WTC11 (cell line): Measurements from ENCODE around the gene BEGAIN. TPM values are rescaled to one million over a fixed set of nuclear protein-coding genes. Genes with fewer than 3 reads are reported as not detected.

ENCODE experiments used
- ATAC-seq: fragments of 200-7000 bp; cut with Tn5 transposase; 2 replicates; pipeline ENCODE4 v1.10.0; 2021; ENCODE audit warnings: mild to moderate bottlenecking, moderate library complexity
- CTCF ChIA-PET: fragments of 300-600 bp; sonication (Branson Sonifier 250); formaldehyde crosslinking; loops from one replicate; lab custom pipeline; 2021; ENCODE audit warnings: antibody characterized with exemption; lab: Charles Lee
- POLR2A ChIA-PET: fragments of 350-600 bp; sonication (Branson Sonifier 250); formaldehyde crosslinking; loops from one replicate; lab custom pipeline; 2021; ENCODE audit warnings: antibody characterized with exemption; lab: Charles Lee
- DNase-seq: peaks from one replicate; pipeline ENCODE4 v3.0.0; 2021; ENCODE audit warnings: low spot score
- H3K27ac Mint-ChIP-seq: 2 replicates; pipeline ENCODE4 v1.8.0; 2021; ENCODE audit warnings: mixed read lengths
- H3K27me3 Mint-ChIP-seq: 2 replicates; pipeline ENCODE4 v1.8.0; 2021; ENCODE audit warnings: low read depth, mild to moderate bottlenecking, moderate library complexity, mixed read lengths
- H3K36me3 Mint-ChIP-seq: 2 replicates; pipeline ENCODE4 v1.8.0; 2021; ENCODE audit warnings: mixed read lengths
- H3K4me1 Mint-ChIP-seq: 2 replicates; pipeline ENCODE4 v1.8.0; 2022; ENCODE audit warnings: mixed read lengths
- H3K4me3 Mint-ChIP-seq: 2 replicates; pipeline ENCODE4 v1.8.0; 2021; ENCODE audit warnings: mild to moderate bottlenecking, moderate library complexity, mixed read lengths
- H3K9me3 Mint-ChIP-seq: 2 replicates; pipeline ENCODE4 v1.8.0; 2021; ENCODE audit warnings: mixed read lengths
- ETV6 ChIP-seq: sonication (generic); formaldehyde crosslinking; IDR thresholded peaks from 2 replicates; pipeline ENCODE4 v1.8.1; 2022; ENCODE audit warnings: mild to moderate bottlenecking, missing genetic modification reagents
- GTF2I ChIP-seq: fragments of 250-450 bp; sonication (Bioruptor Pico); conservative IDR thresholded peaks from 2 replicates; pipeline ENCODE4 v1.4.0; 2021; ENCODE audit warnings: mild to moderate bottlenecking
- SMAD4 ChIP-seq: sonication (generic); formaldehyde crosslinking; IDR thresholded peaks from 2 replicates; pipeline ENCODE4 v1.8.0; 2022; ENCODE audit warnings: mild to moderate bottlenecking, missing genetic modification reagents
- TP53 ChIP-seq: sonication (generic); formaldehyde crosslinking; IDR thresholded peaks from 2 replicates; pipeline ENCODE4 v1.8.1; 2023; ENCODE audit warnings: mild to moderate bottlenecking, missing genetic modification reagents
- ZNF138 ChIP-seq: sonication (generic); formaldehyde crosslinking; conservative IDR thresholded peaks from 2 replicates; pipeline ENCODE4 v1.8.1; 2022; ENCODE audit warnings: mild to moderate bottlenecking, moderate library complexity, missing genetic modification reagents
- ZNF317 ChIP-seq: sonication (generic); formaldehyde crosslinking; IDR thresholded peaks from 2 replicates; pipeline ENCODE4 v1.8.1; 2023; ENCODE audit warnings: low read depth, mild to moderate bottlenecking, moderate library complexity, missing genetic modification reagents, borderline replicate concordance
- ZNF671 ChIP-seq: fragments of 250-450 bp; sonication (Bioruptor Pico); IDR thresholded peaks from 2 replicates; pipeline ENCODE4 v1.8.0; 2021; ENCODE audit warnings: mild to moderate bottlenecking
- total RNA-seq: library from RNA; stranded (reverse); gene quantifications from 3 replicates; pipeline ENCODE4 v1.2.3, GENCODE V29; 2021
- TF ChIP-seq, protein P1 (sequence below): fragments of 250-450 bp; sonication (Bioruptor Pico); IDR thresholded peaks from 2 replicates; pipeline ENCODE4 v1.9.0; 2021; ENCODE audit warnings: mild to moderate bottlenecking, borderline replicate concordance
- TF ChIP-seq, protein P2 (sequence below): fragments of 250-450 bp; sonication (Bioruptor Pico); IDR thresholded peaks from 2 replicates; pipeline ENCODE4 v1.9.0; 2021; ENCODE audit warnings: mild to moderate bottlenecking
- TF ChIP-seq, protein P3 (sequence below): sonication (generic); formaldehyde crosslinking; IDR thresholded peaks from 2 replicates; pipeline ENCODE4 v1.8.1; 2023; ENCODE audit warnings: mild to moderate bottlenecking, missing genetic modification reagents
- TF ChIP-seq, protein P4 (sequence below): sonication (generic); formaldehyde crosslinking; IDR thresholded peaks from 2 replicates; pipeline ENCODE4 v1.8.0; 2022; ENCODE audit warnings: mild to moderate bottlenecking, missing genetic modification reagents
- TF ChIP-seq, protein P5 (sequence below): sonication (generic); formaldehyde crosslinking; IDR thresholded peaks from 2 replicates; pipeline ENCODE4 v1.8.1; 2022; ENCODE audit warnings: missing genetic modification reagents, borderline replicate concordance

Gene BEGAIN
- total RNA-seq, 1 experiment from 2014 or later: 1.3 TPM

DNA sequence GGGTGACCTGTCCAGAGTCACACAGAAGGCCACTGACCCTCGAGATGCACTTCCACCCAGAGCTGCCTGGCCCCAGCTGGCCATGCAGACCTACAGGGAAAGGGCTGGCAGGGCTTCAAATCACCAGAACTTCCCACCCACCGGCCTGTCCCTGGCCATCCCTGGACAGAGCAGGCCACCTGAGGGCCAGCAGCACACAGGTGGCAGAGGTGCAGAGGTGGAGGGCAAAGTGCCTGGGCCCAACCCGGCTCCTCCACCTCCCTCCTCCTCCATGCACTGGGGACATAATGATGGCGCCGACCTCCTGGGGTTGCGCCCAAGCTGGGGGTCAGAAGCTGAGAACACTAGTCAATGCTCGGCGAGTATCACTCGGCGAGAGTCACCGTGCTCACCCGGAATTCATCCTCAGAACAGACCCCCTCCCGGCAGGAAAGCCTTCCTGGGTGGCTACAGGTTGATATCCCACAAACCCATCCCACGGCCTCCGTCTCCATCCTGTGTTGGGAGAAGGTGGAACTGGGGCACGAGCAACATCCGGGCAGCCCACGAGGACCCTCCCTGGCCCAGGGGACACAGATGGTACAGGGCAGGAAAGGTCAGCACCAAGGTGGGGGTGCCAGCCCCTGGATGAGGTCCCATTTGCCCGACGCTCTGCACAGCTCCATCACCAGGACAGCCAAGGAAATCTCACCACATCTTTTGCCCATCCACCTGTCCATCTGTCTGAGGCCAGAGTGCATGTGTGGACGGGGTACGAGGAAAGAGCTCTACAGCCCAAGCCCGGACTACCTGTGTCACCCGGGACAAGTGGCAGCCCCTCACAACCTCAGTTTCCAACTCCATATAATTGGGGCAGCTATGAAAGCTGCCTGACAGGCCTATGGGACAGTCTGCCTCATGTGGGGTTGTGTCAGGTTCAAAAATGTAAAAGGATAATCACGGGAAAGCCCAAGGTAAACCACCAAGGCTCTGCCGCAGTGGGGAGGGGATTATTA, 10.8 kb downstream of the BEGAIN start:
- Mint-ChIP-seq H3K9me3 (no peaks in the 10 kb centered on the region), H3K36me3 (no peaks in the 10 kb centered on the region), H3K27me3 (peaks cover 4% of the 10 kb centered on the region), H3K4me3 (no peak overlapping the region), H3K27ac (no peak overlapping the region), H3K4me1 (peaks cover 16% of the 10 kb centered on the region)
- ChIA-PET POLR2A (no interaction called here), CTCF (interaction anchor here (1.6 to 1.7 kb wide), 2 partner anchors 36 to 69 kb away, joined by 5 to 7 read pairs; no protein-coding TSS in a partner anchor)
- no peak for TF ChIP-seq ETV6 (CRISPR knock-in tag)
- ATAC-seq (no peak), DNase-seq (peak; percentile 8)

DNA sequence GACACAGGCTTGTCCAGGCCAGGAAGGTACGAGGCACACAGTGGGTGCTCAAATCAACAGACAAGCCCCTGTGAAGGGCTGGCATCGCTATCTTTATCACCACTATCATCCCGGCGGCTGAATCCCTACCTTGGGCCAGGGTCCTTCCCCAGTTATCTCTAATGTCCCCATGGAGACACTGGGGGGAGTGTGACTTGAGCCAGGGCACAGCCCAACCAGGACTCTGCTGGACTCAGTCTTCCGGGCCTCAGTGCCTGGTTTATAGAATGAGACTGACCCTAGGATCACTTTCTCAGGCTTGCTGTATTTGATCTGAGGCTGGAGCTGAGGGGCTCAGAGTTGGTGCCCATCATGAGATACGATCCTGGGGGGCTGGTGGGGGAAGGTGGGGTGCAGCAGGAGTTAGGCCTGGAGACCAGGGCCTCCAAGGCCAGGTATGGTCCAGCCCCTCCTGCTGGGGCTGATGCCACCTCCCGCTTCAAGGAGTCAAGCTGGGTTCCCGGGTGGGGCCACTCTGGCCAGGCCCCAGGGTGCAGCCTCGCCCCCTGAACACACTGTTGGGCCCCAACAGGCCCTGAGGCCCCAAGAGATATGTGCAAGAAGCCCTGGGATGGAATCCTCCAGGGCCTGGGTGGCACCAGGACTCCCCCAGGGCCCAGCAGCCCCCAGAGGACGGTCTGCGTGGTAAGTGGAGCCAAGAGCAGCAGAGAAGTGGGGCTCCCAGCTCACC, 11.8 kb downstream of the BEGAIN start:
- Mint-ChIP-seq H3K27ac (no peak overlapping the region), H3K4me3 (no peak overlapping the region), H3K4me1 (peaks cover 16% of the 10 kb centered on the region), H3K9me3 (no peaks in the 10 kb centered on the region)
- TF ChIP-seq ZNF671 (CRISPR knock-in tag): no peak
- TF ChIP-seq, protein P1, sequence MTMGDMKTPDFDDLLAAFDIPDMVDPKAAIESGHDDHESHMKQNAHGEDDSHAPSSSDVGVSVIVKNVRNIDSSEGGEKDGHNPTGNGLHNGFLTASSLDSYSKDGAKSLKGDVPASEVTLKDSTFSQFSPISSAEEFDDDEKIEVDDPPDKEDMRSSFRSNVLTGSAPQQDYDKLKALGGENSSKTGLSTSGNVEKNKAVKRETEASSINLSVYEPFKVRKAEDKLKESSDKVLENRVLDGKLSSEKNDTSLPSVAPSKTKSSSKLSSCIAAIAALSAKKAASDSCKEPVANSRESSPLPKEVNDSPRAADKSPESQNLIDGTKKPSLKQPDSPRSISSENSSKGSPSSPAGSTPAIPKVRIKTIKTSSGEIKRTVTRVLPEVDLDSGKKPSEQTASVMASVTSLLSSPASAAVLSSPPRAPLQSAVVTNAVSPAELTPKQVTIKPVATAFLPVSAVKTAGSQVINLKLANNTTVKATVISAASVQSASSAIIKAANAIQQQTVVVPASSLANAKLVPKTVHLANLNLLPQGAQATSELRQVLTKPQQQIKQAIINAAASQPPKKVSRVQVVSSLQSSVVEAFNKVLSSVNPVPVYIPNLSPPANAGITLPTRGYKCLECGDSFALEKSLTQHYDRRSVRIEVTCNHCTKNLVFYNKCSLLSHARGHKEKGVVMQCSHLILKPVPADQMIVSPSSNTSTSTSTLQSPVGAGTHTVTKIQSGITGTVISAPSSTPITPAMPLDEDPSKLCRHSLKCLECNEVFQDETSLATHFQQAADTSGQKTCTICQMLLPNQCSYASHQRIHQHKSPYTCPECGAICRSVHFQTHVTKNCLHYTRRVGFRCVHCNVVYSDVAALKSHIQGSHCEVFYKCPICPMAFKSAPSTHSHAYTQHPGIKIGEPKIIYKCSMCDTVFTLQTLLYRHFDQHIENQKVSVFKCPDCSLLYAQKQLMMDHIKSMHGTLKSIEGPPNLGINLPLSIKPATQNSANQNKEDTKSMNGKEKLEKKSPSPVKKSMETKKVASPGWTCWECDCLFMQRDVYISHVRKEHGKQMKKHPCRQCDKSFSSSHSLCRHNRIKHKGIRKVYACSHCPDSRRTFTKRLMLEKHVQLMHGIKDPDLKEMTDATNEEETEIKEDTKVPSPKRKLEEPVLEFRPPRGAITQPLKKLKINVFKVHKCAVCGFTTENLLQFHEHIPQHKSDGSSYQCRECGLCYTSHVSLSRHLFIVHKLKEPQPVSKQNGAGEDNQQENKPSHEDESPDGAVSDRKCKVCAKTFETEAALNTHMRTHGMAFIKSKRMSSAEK (CRISPR knock-in tag): no peak
- TF ChIP-seq, protein P2, sequence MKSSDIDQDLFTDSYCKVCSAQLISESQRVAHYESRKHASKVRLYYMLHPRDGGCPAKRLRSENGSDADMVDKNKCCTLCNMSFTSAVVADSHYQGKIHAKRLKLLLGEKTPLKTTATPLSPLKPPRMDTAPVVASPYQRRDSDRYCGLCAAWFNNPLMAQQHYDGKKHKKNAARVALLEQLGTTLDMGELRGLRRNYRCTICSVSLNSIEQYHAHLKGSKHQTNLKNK (CRISPR knock-in tag): no peak
- TF ChIP-seq TP53 (CRISPR knock-in tag): no peak
- TF ChIP-seq, protein P3, sequence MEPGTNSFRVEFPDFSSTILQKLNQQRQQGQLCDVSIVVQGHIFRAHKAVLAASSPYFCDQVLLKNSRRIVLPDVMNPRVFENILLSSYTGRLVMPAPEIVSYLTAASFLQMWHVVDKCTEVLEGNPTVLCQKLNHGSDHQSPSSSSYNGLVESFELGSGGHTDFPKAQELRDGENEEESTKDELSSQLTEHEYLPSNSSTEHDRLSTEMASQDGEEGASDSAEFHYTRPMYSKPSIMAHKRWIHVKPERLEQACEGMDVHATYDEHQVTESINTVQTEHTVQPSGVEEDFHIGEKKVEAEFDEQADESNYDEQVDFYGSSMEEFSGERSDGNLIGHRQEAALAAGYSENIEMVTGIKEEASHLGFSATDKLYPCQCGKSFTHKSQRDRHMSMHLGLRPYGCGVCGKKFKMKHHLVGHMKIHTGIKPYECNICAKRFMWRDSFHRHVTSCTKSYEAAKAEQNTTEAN (CRISPR knock-in tag): no peak
- TF ChIP-seq, protein P4, sequence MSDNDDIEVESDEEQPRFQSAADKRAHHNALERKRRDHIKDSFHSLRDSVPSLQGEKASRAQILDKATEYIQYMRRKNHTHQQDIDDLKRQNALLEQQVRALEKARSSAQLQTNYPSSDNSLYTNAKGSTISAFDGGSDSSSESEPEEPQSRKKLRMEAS (CRISPR knock-in tag): no peak
- no peak for TF ChIP-seq SMAD4 (CRISPR knock-in tag)
- no peak for TF ChIP-seq ZNF138 (CRISPR knock-in tag)
- TF ChIP-seq, all 79 proteins: peak for 0
- ChIA-PET POLR2A (no interaction called here), CTCF (interaction anchor here (1.6 kb wide), 1 partner anchor 70 kb away, joined by 5 read pairs; no protein-coding TSS in a partner anchor)
- ATAC-seq (no peak), DNase-seq (no peak)
- Mint-ChIP-seq H3K27me3 (peaks cover 13% of the 10 kb centered on the region), H3K36me3 (no peaks in the 10 kb centered on the region)

DNA sequence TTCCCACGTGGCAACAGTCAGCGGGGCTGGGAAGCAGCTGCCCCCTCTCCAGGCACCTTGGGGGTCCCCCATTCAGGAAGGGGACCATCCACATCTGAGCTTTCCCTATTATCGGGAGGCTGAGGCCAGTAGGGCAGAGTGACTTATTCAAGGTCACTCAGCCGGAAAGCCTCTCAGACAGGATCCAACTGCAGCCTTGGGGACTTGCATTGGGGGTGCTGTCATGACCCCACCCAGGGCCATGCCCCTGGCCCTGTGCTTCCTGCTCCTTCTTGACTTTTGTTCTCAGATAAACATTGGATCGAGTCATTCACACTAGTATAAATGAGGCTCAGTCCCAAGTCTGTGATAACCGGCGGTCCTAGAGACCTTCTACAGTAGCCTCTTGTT, 12.6 kb downstream of the BEGAIN start:
- TF ChIP-seq, protein P3 (CRISPR knock-in tag): no peak
- TF ChIP-seq, protein P1 (CRISPR knock-in tag): no peak
- TF ChIP-seq, protein P5, sequence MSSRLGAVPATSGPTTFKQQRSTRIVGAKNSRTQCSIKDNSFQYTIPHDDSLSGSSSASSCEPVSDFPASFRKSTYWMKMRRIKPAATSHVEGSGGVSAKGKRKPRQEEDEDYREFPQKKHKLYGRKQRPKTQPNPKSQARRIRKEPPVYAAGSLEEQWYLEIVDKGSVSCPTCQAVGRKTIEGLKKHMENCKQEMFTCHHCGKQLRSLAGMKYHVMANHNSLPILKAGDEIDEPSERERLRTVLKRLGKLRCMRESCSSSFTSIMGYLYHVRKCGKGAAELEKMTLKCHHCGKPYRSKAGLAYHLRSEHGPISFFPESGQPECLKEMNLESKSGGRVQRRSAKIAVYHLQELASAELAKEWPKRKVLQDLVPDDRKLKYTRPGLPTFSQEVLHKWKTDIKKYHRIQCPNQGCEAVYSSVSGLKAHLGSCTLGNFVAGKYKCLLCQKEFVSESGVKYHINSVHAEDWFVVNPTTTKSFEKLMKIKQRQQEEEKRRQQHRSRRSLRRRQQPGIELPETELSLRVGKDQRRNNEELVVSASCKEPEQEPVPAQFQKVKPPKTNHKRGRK (CRISPR knock-in tag): no peak
- no peak for TF ChIP-seq ZNF317 (CRISPR knock-in tag)
- no peak for TF ChIP-seq ZNF138 (CRISPR knock-in tag)
- TF ChIP-seq GTF2I (CRISPR knock-in tag): no peak
- Mint-ChIP-seq H3K4me3 (no peak overlapping the region), H3K9me3 (no peaks in the 10 kb centered on the region), H3K27me3 (peaks cover 21% of the 10 kb centered on the region), H3K4me1 (peaks cover 18% of the 10 kb centered on the region), H3K36me3 (no peaks in the 10 kb centered on the region), H3K27ac (no peak overlapping the region)
- DNase-seq: no peak
- POLR2A ChIA-PET: no interaction called here
- CTCF ChIA-PET: no interaction called here
- no peak for ATAC-seq
